Gastroesophageal sphincter (tissue), 3 donors: ENCODE data around the gene ACVR1B.

ENCODE experiments used
- CTCF ChIP-seq, 4 experiments: fragments of 200-600 bp in 2 of 4; fragments of 450-650 bp in 2 of 4; sonication (generic) in 1 of 4; IDR thresholded peaks; one replicate each; pipeline ENCODE4 v1.5.1; 2017 to 2019; ENCODE audit warnings: antibody characterized with exemption in 4 of 4, mild to moderate bottlenecking in 2 of 4, moderate library complexity in 2 of 4
- POLR2A ChIP-seq, 2 donors: fragments of 450-650 bp; IDR thresholded peaks; one replicate each; pipeline ENCODE4 v1.6.1; 2017; ENCODE audit warnings: antibody characterized with exemption in 2 of 2, mild to moderate bottlenecking in 2 of 2, moderate library complexity in 1 of 2
- POLR2AphosphoS5 ChIP-seq: sonication (generic); formaldehyde crosslinking; IDR thresholded peaks from one replicate; pipeline ENCODE4 v1.6.1; 2017; ENCODE audit warnings: antibody characterized with exemption

- TF ChIP-seq CTCF (IDR thresholded peaks at IDR 0.05) = no peak
- no peak for TF ChIP-seq POLR2AphosphoS5
- no peak for TF ChIP-seq POLR2A (IDR thresholded peaks at IDR 0.05)
Measured at GRCh38 chr12:52005903-52006703, 54.6 kb downstream of the ACVR1B start.
